ENCODE measurements around the gene FATE1.

GRCh38 chrX:151700581-151700980, 15.3 kb upstream of the FATE1 start:
- TF ChIP-seq POLR2AphosphoS5 (IDR thresholded peaks at IDR 0.05; ENCODE audit: low read depth, low read length) (no peak), POLR2A (IDR thresholded peaks at IDR 0.05; ENCODE audit: low read depth, low read length) (no peak), TAF1 (IDR thresholded peaks at IDR 0.05; ENCODE audit: low read depth, low read length) (no peak), SPI1 (IDR thresholded peaks at IDR 0.05; ENCODE audit: low read depth, low read length) (no peak)
